GM12878 (cell line): ENCODE measurements around the gene FOXP1. TPM values are rescaled to one million over a fixed set of nuclear protein-coding genes. Genes with fewer than 3 reads are reported as not detected.

Experiments
- ATAC-seq: fragments of 200-7000 bp; cut with Tn5 transposase; 3 replicates; pipeline ENCODE4 v1.9.1; 2020; ENCODE audit warnings: mild to moderate bottlenecking, moderate library complexity
- BruUV-seq: library from RNA; stranded (reverse); fragments of 400-500 nt; replicated peaks from 2 replicates; lab custom pipeline; 2021; lab: Mats Ljungman, UMichigan
- CTCF ChIA-PET: fragments of 300-600 bp; sonication (Branson Sonifier 250); formaldehyde crosslinking; extraction: SDS; loops from one replicate; lab custom pipeline; 2021; ENCODE audit warnings: inconsistent platforms; lab: Yijun Ruan, JAX
- POLR2A ChIA-PET: fragments of 350-600 bp; formaldehyde crosslinking; extraction: SDS; loops from one replicate; lab custom pipeline; 2021; ENCODE audit warnings: inconsistent platforms; lab: Charles Lee
- RAD21 ChIA-PET: fragments of 300-600 bp; sonication (Branson Sonifier 250); formaldehyde crosslinking; loops from one replicate; lab custom pipeline; 2023; ENCODE audit warnings: antibody characterized with exemption; ENCODE audit not compliant: unreplicated experiment; lab: Charles Lee
- SMC1A ChIA-PET: fragments of 300-600 bp; sonication (Branson Sonifier 250); formaldehyde crosslinking; loops from one replicate; lab custom pipeline; 2023; ENCODE audit not compliant: unreplicated experiment, uncharacterized antibody; lab: Charles Lee
- DNase-seq: peaks from one replicate; pipeline ENCODE4 v3.0.0-alpha.2; 2011; ENCODE audit warnings: low read depth, low spot score
- FAIRE-seq: peaks from 3 replicates; lab custom pipeline; 2011; peaks lifted over from hg19 to GRCh38; lab: Jason Lieb, UNC
- H2AFZ ChIP-seq: 2 replicates; pipeline ENCODE4 v1.6.0; 2011; ENCODE audit warnings: low read depth, low read length, control low read depth; ENCODE audit not compliant: control insufficient read depth
- H3K27ac ChIP-seq: 2 replicates; pipeline ENCODE4 v1.5.1; 2011; ENCODE audit warnings: control low read depth; ENCODE audit not compliant: control insufficient read depth, insufficient read depth
- H3K27me3 ChIP-seq, 2 experiments: replicated peaks in 1 of 2; 2 replicates each; pipeline versions ENCODE4 v1.6.0 to v1.6.1; 2011; ENCODE audit warnings: low read length in 1 of 2; ENCODE audit not compliant: control insufficient read depth in 2 of 2, insufficient read depth in 2 of 2
- H3K36me3 ChIP-seq, 2 experiments: 2 replicates each; pipeline ENCODE4 v1.5.1; 2011; ENCODE audit warnings: low read length in 1 of 2; ENCODE audit not compliant: control insufficient read depth in 2 of 2, insufficient read depth in 2 of 2
- H3K4me1 ChIP-seq: 2 replicates; pipeline ENCODE4 v1.6.1; 2011; ENCODE audit warnings: mild to moderate bottlenecking, low read length, moderate library complexity, mixed read lengths; ENCODE audit not compliant: control insufficient read depth, insufficient read depth
- H3K4me2 ChIP-seq: 2 replicates; pipeline ENCODE4 v1.6.0; 2011; ENCODE audit warnings: control low read depth; ENCODE audit not compliant: control insufficient read depth, insufficient read depth
- H3K4me3 ChIP-seq: fragments of 200-600 bp; sonication (generic); 2 replicates; pipeline ENCODE4 v1.5.1; 2016
- H3K79me2 ChIP-seq: 2 replicates; pipeline ENCODE4 v1.6.0; 2011; ENCODE audit warnings: low read length; ENCODE audit not compliant: control insufficient read depth, insufficient read depth
- H3K9ac ChIP-seq: 2 replicates; pipeline ENCODE4 v1.8.0; 2011; ENCODE audit warnings: low read length, control low read depth, mixed read lengths; ENCODE audit not compliant: control insufficient read depth, insufficient read depth
- H3K9me3 ChIP-seq: replicated peaks from 3 replicates; pipeline ENCODE4 v1.5.1; 2011; ENCODE audit warnings: mild to moderate bottlenecking, low read length; ENCODE audit not compliant: control insufficient read depth, insufficient read depth
- H4K20me1 ChIP-seq: 2 replicates; pipeline ENCODE4 v1.6.0; 2011; ENCODE audit not compliant: control insufficient read depth, insufficient read depth
- ASH2L ChIP-seq: fragments of 300-600, 200-600 bp; sonication (generic); IDR thresholded peaks from 2 replicates; pipeline ENCODE4 v1.6.1; 2017; ENCODE audit warnings: low read depth, mild to moderate bottlenecking, borderline replicate concordance
- CEBPZ ChIP-seq: fragments of 150-350 bp; IDR thresholded peaks from 2 replicates; pipeline ENCODE4 v1.6.1; 2016; ENCODE audit warnings: low read depth, low read length
- CHD4 ChIP-seq: fragments of 200-600 bp; sonication (generic); IDR thresholded peaks from 2 replicates; pipeline ENCODE4 v1.6.1; 2016; ENCODE audit warnings: mild to moderate bottlenecking
- CREB1 ChIP-seq: IDR thresholded peaks from 2 replicates; pipeline ENCODE4 v1.6.1; 2012; ENCODE audit warnings: low read depth, mild to moderate bottlenecking, inconsistent platforms
- CTCF ChIP-seq, 3 experiments: IDR thresholded peaks in 2 of 3; conservative IDR thresholded peaks in 1 of 3; 2 replicates each; pipeline ENCODE4 v1.5.1; 2011; ENCODE audit warnings: low read depth in 3 of 3, low read length in 3 of 3, mild to moderate bottlenecking in 3 of 3, control low read depth in 2 of 3, moderate library complexity in 2 of 3, inconsistent platforms in 1 of 3, mixed read lengths in 1 of 3; ENCODE audit not compliant: control insufficient read depth in 2 of 3, insufficient read depth in 1 of 3; ENCODE audit errors: extremely low read depth in 1 of 3
- ELK1 ChIP-seq: IDR thresholded peaks from 2 replicates; pipeline ENCODE4 v1.6.1; 2012; ENCODE audit warnings: low read depth, low read length, improper control_type of control experiment
- HCFC1 ChIP-seq: fragments of 150-350 bp; IDR thresholded peaks from 2 replicates; pipeline ENCODE4 v1.6.1; 2014; ENCODE audit warnings: low read length
- KLF5 ChIP-seq: fragments of 450-650 bp; IDR thresholded peaks from 2 replicates; pipeline ENCODE4 v1.6.1; 2014; ENCODE audit warnings: mild to moderate bottlenecking; ENCODE audit not compliant: partially characterized antibody
- LARP7 ChIP-seq: fragments of 450-650 bp; IDR thresholded peaks from 2 replicates; pipeline ENCODE4 v1.6.1; 2017; ENCODE audit warnings: mild to moderate bottlenecking
- MTA2 ChIP-seq: fragments of 450-650 bp; IDR thresholded peaks from 2 replicates; pipeline ENCODE4 v1.6.1; 2016; ENCODE audit warnings: low read depth, mild to moderate bottlenecking, moderate library complexity
- NFIC ChIP-seq: IDR thresholded peaks from 2 replicates; pipeline ENCODE4 v1.6.1; 2012; ENCODE audit warnings: low read depth, mild to moderate bottlenecking, inconsistent platforms, low read length, moderate library complexity
- RAD51 ChIP-seq: fragments of 450-650 bp; IDR thresholded peaks from 2 replicates; pipeline ENCODE4 v1.6.1; 2016; ENCODE audit warnings: moderate library complexity, mild to moderate bottlenecking, inconsistent platforms
- RELB ChIP-seq: fragments of 450-650 bp; IDR thresholded peaks from 2 replicates; pipeline ENCODE4 v1.6.1; 2017; ENCODE audit warnings: low read depth, mild to moderate bottlenecking, moderate library complexity
- SMARCA5 ChIP-seq: fragments of 450-650 bp; IDR thresholded peaks from 2 replicates; pipeline ENCODE4 v1.6.1; 2017; ENCODE audit warnings: mild to moderate bottlenecking
- TARDBP ChIP-seq: IDR thresholded peaks from 2 replicates; pipeline ENCODE4 v1.6.1; 2016; ENCODE audit warnings: borderline replicate concordance
- TCF3 ChIP-seq: IDR thresholded peaks from 2 replicates; pipeline ENCODE4 v1.6.1; 2012; ENCODE audit warnings: low read depth, mild to moderate bottlenecking, low read length, borderline replicate concordance; ENCODE audit not compliant: insufficient read depth
- WRNIP1 ChIP-seq: IDR thresholded peaks from 2 replicates; pipeline ENCODE4 v1.6.1; 2011; ENCODE audit warnings: low read depth, low read length, improper control_type of control experiment, borderline replicate concordance
- ZNF217 ChIP-seq: fragments of 450-650 bp; IDR thresholded peaks from 2 replicates; pipeline ENCODE4 v1.6.1; 2017; ENCODE audit warnings: antibody characterized with exemption, mild to moderate bottlenecking
- WGBS: methylation state at CpG from one replicate; pipeline ENCODE4 v1.1.6; 2016; ENCODE audit warnings: low lambda C conversion rate; ENCODE audit not compliant: insufficient replicate concordance, insufficient coverage; ENCODE audit errors: missing lambda C conversion rate; 5-methylcytosine and 5-hydroxymethylcytosine counted together
- in situ Hi-C: fragments of 300-500 bp; cut with MboI; formaldehyde crosslinking; loops from 9 replicates; pipeline ENCODE4 v1.14.3; 2018; ENCODE audit warnings: mixed read lengths
- intact Hi-C: fragments of 100-400 bp; cut with micrococcal nuclease; formaldehyde crosslinking; loops from one replicate; pipeline ENCODE4 v1.14.2; 2022; ENCODE audit not compliant: unreplicated experiment
- polyA plus RNA-seq, 11 experiments: library from polyadenylated mRNA; depleted of rRNA in 4 of 11; unstranded in 6 of 11; stranded (reverse) in 5 of 11; fragments of >200 nt; fragmentation: Nextera tagmentation in 4 of 11; fragmentation: Illumina TruSeq in 1 of 11; extraction: Ambion mirVana in 4 of 11; extraction: Trizol in 1 of 11; gene quantifications; 1 replicate in 1 of 11; 2 replicates in 10 of 11; pipeline versions ENCODE4 v1.2.1 to v1.2.3, GENCODE V29; 2011 to 2016; ENCODE audit warnings: inconsistent platforms in 2 of 11, missing spikeins in 2 of 11, low read depth in 1 of 11
- total RNA-seq, 4 experiments: library from RNA; depleted of rRNA in 3 of 4; stranded (reverse); fragments of >200 nt in 3 of 4; fragmentation: Illumina TruSeq in 1 of 4; extraction: Trizol in 1 of 4; gene quantifications; 2 replicates each; pipeline versions ENCODE4 v1.2.1 to v1.2.3, GENCODE V29; 2013 to 2021

The FOXP1 gene
- total and polyA plus RNA-seq, 10 of the 15 experiments (the other 5 are each of a cell fraction or from before 2014, with no cell fraction given) = 0.05 to 1.6 (median 0.20) TPM; not detected in 1

- peaks cover 11% of the 10 kb centered on the region for H3K4me1 ChIP-seq
- ATAC-seq = no peak
- DNase-seq = no peak
- no peak overlapping the region for H2AFZ ChIP-seq
- no peak overlapping the region for H3K9ac ChIP-seq
- H4K20me1 ChIP-seq = no peaks in the 10 kb centered on the region
- no peak overlapping the region for H3K27ac ChIP-seq
- RAD21 ChIA-PET = no interaction called here
- SMC1A ChIA-PET = no interaction called here
- no peak overlapping the region for H3K4me2 ChIP-seq
- no peaks in the 10 kb centered on the region; a peak in 1 of 4 replicates for H3K36me3 ChIP-seq
- H3K9me3 ChIP-seq = no peaks in the 10 kb centered on the region
- WGBS = 47% methylated on average over 4 of the region's 4 CpGs
- no peak for FAIRE-seq
- in situ Hi-C loops (no loop called here), intact Hi-C loops (no loop called here)
- no peaks in the 10 kb centered on the region for H3K79me2 ChIP-seq
- CTCF ChIA-PET = no interaction called here
- no TSS peak for BruUV-seq
- peaks cover 0 to 2% of the 10 kb centered on the region in 2 experiments; a peak in 2 of 4 replicates for H3K27me3 ChIP-seq
- POLR2A ChIA-PET = no interaction called here
- no peak overlapping the region for H3K4me3 ChIP-seq
- TF ChIP-seq TCF3 (no peak), RAD51 (no peak), ASH2L (no peak), KLF5 (no peak), RELB (no peak), CHD4 (no peak), ELK1 (no peak), TARDBP (no peak), CEBPZ (no peak), CTCF (IDR thresholded peaks at IDR 0.05 in 2 of 3, conservative IDR thresholded peaks at IDR 0.05 in 1 of 3; ENCODE audit: control insufficient read depth in 2 of 3, extremely low read depth in 1 of 3, insufficient read depth in 1 of 3, low read depth in 3 of 3, low read length in 3 of 3) (no peak), MTA2 (no peak), WRNIP1 (no peak), ZNF217 (no peak), HCFC1 (no peak), CREB1 (no peak), SMARCA5 (no peak), LARP7 (no peak), NFIC (no peak)
These were observed 23.9 kb downstream of the FOXP1 start for GRCh38 chr3:71559578-71560162.
